Measurements from ENCODE around the gene RNF157.

DNA sequence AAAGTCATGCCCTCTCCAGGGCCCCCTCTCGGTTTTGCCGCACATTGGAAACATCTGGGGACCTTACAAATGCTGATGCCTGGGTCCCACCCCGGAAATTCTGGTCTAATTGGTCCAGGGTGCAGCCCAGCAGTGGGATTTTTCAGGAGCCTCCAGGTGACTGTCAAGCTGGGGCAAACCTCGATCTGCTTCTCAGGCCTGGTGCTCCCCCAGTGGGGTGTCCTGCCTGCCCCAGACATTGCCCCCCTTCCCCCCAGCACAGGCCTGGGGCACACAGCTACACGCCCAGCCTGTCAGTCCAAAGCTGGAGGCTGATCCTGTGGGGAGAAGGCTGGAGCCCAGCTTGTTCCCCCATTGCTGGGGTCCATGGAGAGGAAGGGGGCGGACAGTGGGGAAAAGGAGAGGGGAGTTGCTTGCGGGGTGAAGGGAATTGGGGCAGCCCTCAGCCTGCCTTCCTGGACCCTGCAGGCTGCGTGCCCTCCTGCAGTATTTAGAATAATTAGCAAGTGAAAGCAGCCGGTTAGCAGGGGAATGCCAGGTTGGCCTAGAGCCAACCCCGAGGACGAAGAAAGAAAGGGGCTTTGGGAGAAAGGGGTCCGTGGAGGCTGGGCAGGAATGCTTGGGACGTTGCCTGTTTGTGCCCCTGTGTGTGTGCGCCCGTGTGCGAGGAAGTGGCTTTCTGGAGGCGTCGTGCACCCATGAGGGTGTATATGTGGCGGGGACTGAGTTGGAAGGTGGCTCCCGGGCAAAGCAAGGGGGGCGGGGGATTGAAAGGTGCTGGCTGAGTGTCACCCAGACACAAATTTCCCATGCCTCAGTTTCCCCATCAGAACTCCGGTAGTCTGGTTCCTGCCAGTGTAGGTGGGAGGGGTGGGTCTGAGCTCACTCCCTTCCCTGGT lies 105.1 kb downstream of the RNF157 start:
- no peak for TF ChIP-seq POLR2A (IDR thresholded peaks at IDR 0.05)
- TF ChIP-seq, protein P1, sequence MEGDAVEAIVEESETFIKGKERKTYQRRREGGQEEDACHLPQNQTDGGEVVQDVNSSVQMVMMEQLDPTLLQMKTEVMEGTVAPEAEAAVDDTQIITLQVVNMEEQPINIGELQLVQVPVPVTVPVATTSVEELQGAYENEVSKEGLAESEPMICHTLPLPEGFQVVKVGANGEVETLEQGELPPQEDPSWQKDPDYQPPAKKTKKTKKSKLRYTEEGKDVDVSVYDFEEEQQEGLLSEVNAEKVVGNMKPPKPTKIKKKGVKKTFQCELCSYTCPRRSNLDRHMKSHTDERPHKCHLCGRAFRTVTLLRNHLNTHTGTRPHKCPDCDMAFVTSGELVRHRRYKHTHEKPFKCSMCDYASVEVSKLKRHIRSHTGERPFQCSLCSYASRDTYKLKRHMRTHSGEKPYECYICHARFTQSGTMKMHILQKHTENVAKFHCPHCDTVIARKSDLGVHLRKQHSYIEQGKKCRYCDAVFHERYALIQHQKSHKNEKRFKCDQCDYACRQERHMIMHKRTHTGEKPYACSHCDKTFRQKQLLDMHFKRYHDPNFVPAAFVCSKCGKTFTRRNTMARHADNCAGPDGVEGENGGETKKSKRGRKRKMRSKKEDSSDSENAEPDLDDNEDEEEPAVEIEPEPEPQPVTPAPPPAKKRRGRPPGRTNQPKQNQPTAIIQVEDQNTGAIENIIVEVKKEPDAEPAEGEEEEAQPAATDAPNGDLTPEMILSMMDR (IDR thresholded peaks at IDR 0.05): no peak

All from adrenal gland (tissue), 5 donors.